H9 (cell line): ENCODE data around the gene STARD3NL. TPM values are rescaled to one million over a fixed set of nuclear protein-coding genes. Genes with fewer than 3 reads are reported as not detected.
"Not testable (repeated sequence)": the region's sequence is repeated elsewhere in the genome, so short reads cannot be mapped to it uniquely, and the experiment has no call there.

Source experiments
- DNase-seq: peaks from one replicate; pipeline ENCODE4 v3.0.0-alpha.2; 2017
- H2AFZ ChIP-seq: one replicate; pipeline ENCODE4 v1.6.1; 2013; ENCODE audit warnings: mild to moderate bottlenecking, low read length, control low read depth, moderate library complexity
- H2AK5ac ChIP-seq: 2 replicates; pipeline ENCODE4 v1.6.1; 2013; ENCODE audit warnings: low read length, control low read depth, mixed read lengths; ENCODE audit not compliant: insufficient read length
- H2BK120ac ChIP-seq: one replicate; pipeline ENCODE4 v1.6.1; 2013; ENCODE audit warnings: low read depth, mild to moderate bottlenecking, low read length, control low read depth, inconsistent platforms; ENCODE audit not compliant: poor library complexity, severe bottlenecking
- H2BK12ac ChIP-seq: 2 replicates; pipeline ENCODE4 v1.6.1; 2013; ENCODE audit warnings: low read length, control low read depth, mixed read lengths, low read depth; ENCODE audit not compliant: insufficient read length
- H2BK15ac ChIP-seq: 2 replicates; pipeline ENCODE4 v1.6.1; 2013; ENCODE audit warnings: low read depth, low read length, control low read depth
- H2BK20ac ChIP-seq: one replicate; pipeline ENCODE4 v1.6.1; 2013; ENCODE audit warnings: low read depth, mild to moderate bottlenecking, low read length, control low read depth, inconsistent platforms; ENCODE audit not compliant: poor library complexity, severe bottlenecking
- H2BK5ac ChIP-seq: 2 replicates; pipeline ENCODE4 v1.6.1; 2013; ENCODE audit warnings: low read length, control low read depth, mixed read lengths; ENCODE audit not compliant: insufficient read length
- H3K14ac ChIP-seq: 2 replicates; pipeline ENCODE4 v1.6.1; 2013; ENCODE audit warnings: low read length, control low read depth; ENCODE audit not compliant: insufficient read depth
- H3K18ac ChIP-seq: 2 replicates; pipeline ENCODE4 v1.6.1; 2013; ENCODE audit warnings: low read depth, mild to moderate bottlenecking, mixed read lengths, low read length, control low read depth; ENCODE audit not compliant: insufficient read length
- H3K23ac ChIP-seq: 2 replicates; pipeline ENCODE4 v1.6.1; 2013; ENCODE audit warnings: low read length, control low read depth, mixed read lengths, low read depth; ENCODE audit not compliant: insufficient read length
- H3K23me2 ChIP-seq: 2 replicates; pipeline ENCODE4 v1.6.1; 2013; ENCODE audit warnings: low read depth, mild to moderate bottlenecking, mixed read lengths, low read length, control low read depth; ENCODE audit not compliant: insufficient read length, poor library complexity, severe bottlenecking
- H3K27ac ChIP-seq: 2 replicates; pipeline ENCODE4 v1.5.1; 2013; ENCODE audit warnings: low read length, control low read depth, mixed read lengths, low read depth; ENCODE audit not compliant: insufficient read length
- H3K27me3 ChIP-seq: 2 replicates; pipeline ENCODE4 v1.6.1; 2013; ENCODE audit warnings: low read length, control low read depth, inconsistent platforms; ENCODE audit not compliant: insufficient read depth
- H3K4ac ChIP-seq: 2 replicates; pipeline ENCODE4 v1.6.1; 2013; ENCODE audit warnings: low read depth, mild to moderate bottlenecking, control low read depth, inconsistent platforms, low read length, moderate library complexity
- H3K4me1 ChIP-seq: 2 replicates; pipeline ENCODE4 v1.6.1; 2013; ENCODE audit warnings: low read length, control low read depth, inconsistent platforms; ENCODE audit not compliant: insufficient read depth
- H3K4me2 ChIP-seq: 2 replicates; pipeline ENCODE4 v1.6.1; 2013; ENCODE audit warnings: low read length, control low read depth, mixed read lengths; ENCODE audit not compliant: insufficient read length, insufficient read depth
- H3K56ac ChIP-seq: 2 replicates; pipeline ENCODE4 v1.6.1; 2013; ENCODE audit warnings: low read depth, mild to moderate bottlenecking, mixed read lengths, low read length, control low read depth; ENCODE audit not compliant: insufficient read length
- H3K79me1 ChIP-seq: 2 replicates; pipeline ENCODE4 v1.6.1; 2013; ENCODE audit warnings: low read depth, mild to moderate bottlenecking, moderate library complexity, low read length, control low read depth, inconsistent platforms; ENCODE audit not compliant: insufficient read depth, poor library complexity, severe bottlenecking
- H3K79me2 ChIP-seq: 2 replicates; pipeline ENCODE4 v1.6.1; 2013; ENCODE audit warnings: low read length, control low read depth, inconsistent platforms; ENCODE audit not compliant: insufficient read depth
- H3K9ac ChIP-seq: 2 replicates; pipeline ENCODE4 v1.6.1; 2013; ENCODE audit warnings: low read length, control low read depth, mixed read lengths; ENCODE audit not compliant: insufficient read length; ENCODE audit errors: extremely low read depth
- H3K9me3 ChIP-seq: one replicate; pipeline ENCODE4 v1.6.1; 2013; ENCODE audit warnings: low read depth, low read length, inconsistent platforms; ENCODE audit not compliant: control insufficient read depth
- H3T11ph ChIP-seq: one replicate; pipeline ENCODE4 v1.6.1; 2013; ENCODE audit warnings: mild to moderate bottlenecking, low read length, control low read depth, inconsistent platforms
- H4K20me1 ChIP-seq: one replicate; pipeline ENCODE4 v1.6.1; 2013; ENCODE audit not compliant: control insufficient read depth, insufficient read length, insufficient read depth
- H4K5ac ChIP-seq: 2 replicates; pipeline ENCODE4 v1.6.1; 2013; ENCODE audit warnings: low read depth, mild to moderate bottlenecking, mixed read lengths, low read length, control low read depth; ENCODE audit not compliant: insufficient read length
- H4K8ac ChIP-seq: replicated peaks from 2 replicates; pipeline ENCODE4 v1.6.1; 2013; ENCODE audit warnings: low read length, control low read depth, mixed read lengths, low read depth; ENCODE audit not compliant: insufficient read length
- H4K91ac ChIP-seq: 2 replicates; pipeline ENCODE4 v1.6.1; 2013; ENCODE audit warnings: low read depth, mild to moderate bottlenecking, moderate library complexity, mixed read lengths, low read length, control low read depth; ENCODE audit not compliant: insufficient read length
- H3K27ac Mint-ChIP-seq, 3 experiments: 2 replicates in 2 of 3; 3 replicates in 1 of 3; pipeline ENCODE4 v1.8.0; 2020 to 2021; ENCODE audit warnings: mixed read lengths in 3 of 3, mild to moderate bottlenecking in 1 of 3, moderate library complexity in 1 of 3
- H3K27me3 Mint-ChIP-seq: 2 replicates; pipeline ENCODE4 v1.8.0; 2021; ENCODE audit warnings: low read depth, mild to moderate bottlenecking, moderate library complexity, mixed read lengths
- H3K36me3 Mint-ChIP-seq, 3 experiments: 2 replicates in 2 of 3; 3 replicates in 1 of 3; pipeline ENCODE4 v1.8.0; 2020 to 2021; ENCODE audit warnings: low read depth in 3 of 3, mixed read lengths in 3 of 3; ENCODE audit not compliant: insufficient read depth in 1 of 3
- H3K4me1 Mint-ChIP-seq, 2 experiments: 2 replicates each; pipeline ENCODE4 v1.8.0; 2020; ENCODE audit warnings: mixed read lengths in 2 of 2
- H3K4me3 Mint-ChIP-seq, 2 experiments: 2 replicates in 1 of 2; 3 replicates in 1 of 2; pipeline ENCODE4 v1.8.0; 2020 to 2021; ENCODE audit warnings: mild to moderate bottlenecking in 2 of 2, mixed read lengths in 2 of 2, moderate library complexity in 1 of 2
- H3K9me3 Mint-ChIP-seq, 2 experiments: 2 replicates in 1 of 2; 3 replicates in 1 of 2; pipeline ENCODE4 v1.8.0; 2020; ENCODE audit warnings: mild to moderate bottlenecking in 2 of 2, mixed read lengths in 2 of 2, moderate library complexity in 1 of 2
- WGBS: extraction: QIAGEN DNeasy Blood & Tissue Kit; methylation state at CpG from one replicate; pipeline ENCODE4 v1.1.7; 2013; ENCODE audit warnings: missing lambda C conversion rate, low lambda C conversion rate, mixed read lengths; ENCODE audit not compliant: insufficient read length; ENCODE audit errors: extremely low coverage; 5-methylcytosine and 5-hydroxymethylcytosine counted together
- total RNA-seq: library from RNA; stranded (reverse); gene quantifications from 2 replicates; pipeline ENCODE4 v1.2.1, GENCODE V29; 2021

Gene STARD3NL
- total RNA-seq, 1 experiment from 2014 or later, result 36.5 TPM

- not testable (repeated sequence) for H3K27ac Mint-ChIP-seq
Observed at GRCh38 chr7:38269704-38270346, 91.8 kb downstream of the STARD3NL start.

GRCh38 chr7:38270405-38270804 lies 92.4 kb downstream of the STARD3NL start:
- H3K4ac ChIP-seq, H2BK15ac ChIP-seq, H3K27me3 Mint-ChIP-seq, H3K4me1 ChIP-seq, H4K8ac ChIP-seq, H4K91ac ChIP-seq, H3K79me1 ChIP-seq, H4K20me1 ChIP-seq, H2BK20ac ChIP-seq, H3K9me3 ChIP-seq, H2BK5ac ChIP-seq, H3T11ph ChIP-seq, H3K4me1 Mint-ChIP-seq, H3K4me2 ChIP-seq, H3K79me2 ChIP-seq, H3K9ac ChIP-seq, H3K27me3 ChIP-seq, H3K4me3 Mint-ChIP-seq, H2BK120ac ChIP-seq, H3K27ac Mint-ChIP-seq, H2AFZ ChIP-seq, H3K36me3 Mint-ChIP-seq, H4K5ac ChIP-seq, H3K18ac ChIP-seq, H3K56ac ChIP-seq, H3K9me3 Mint-ChIP-seq, H3K23me2 ChIP-seq, H3K14ac ChIP-seq, H2BK12ac ChIP-seq, DNase-seq, H3K27ac ChIP-seq, H2AK5ac ChIP-seq, H3K23ac ChIP-seq: not testable (repeated sequence)
- WGBS, result no CpG with 5 or more reads among the region's 2 CpGs

More at GRCh38 chr7:38269704-38270346, 91.8 kb downstream of the STARD3NL start:
- no CpG with 5 or more reads among the region's 4 CpGs for WGBS
- not testable (repeated sequence) for H3K23ac ChIP-seq, H3K36me3 Mint-ChIP-seq, H2BK15ac ChIP-seq, H2BK12ac ChIP-seq, H3K56ac ChIP-seq, H3K4me3 Mint-ChIP-seq, H3K79me1 ChIP-seq, H4K20me1 ChIP-seq, H3K23me2 ChIP-seq, H3K4me1 ChIP-seq, H3K4ac ChIP-seq, H4K91ac ChIP-seq, H3K18ac ChIP-seq, H2BK20ac ChIP-seq, H3T11ph ChIP-seq, H2AFZ ChIP-seq, H2AK5ac ChIP-seq, DNase-seq, H3K4me1 Mint-ChIP-seq, H3K27me3 ChIP-seq, H3K27me3 Mint-ChIP-seq, H4K5ac ChIP-seq, H3K4me2 ChIP-seq, H2BK120ac ChIP-seq, H4K8ac ChIP-seq, H3K14ac ChIP-seq, H3K9me3 Mint-ChIP-seq, H3K9me3 ChIP-seq, H3K79me2 ChIP-seq, H3K9ac ChIP-seq, H2BK5ac ChIP-seq, H3K27ac ChIP-seq
